GM21786 (cell line): Measurements from ENCODE around the gene SPATA21.
"Not testable (repeated sequence)": the region's sequence is repeated elsewhere in the genome, so short reads cannot be mapped to it uniquely, and the experiment has no call there.

ENCODE experiments used
- ATAC-seq: cut with Tn5 transposase; IDR thresholded peaks from one replicate; pipeline ENCODE4 v1.9.1; 2021; ENCODE audit not compliant: unreplicated experiment

The SPATA21 gene

GRCh38 chr1:16385659-16386453 lies 51.4 kb downstream of the SPATA21 start:
- no peak for ATAC-seq

- no peak for ATAC-seq
Observed at GRCh38 chr1:16383888-16384287, 53.3 kb downstream of the SPATA21 start.

GRCh38 chr1:16380868-16381267 lies 56.4 kb downstream of the SPATA21 start:
- ATAC-seq = no peak

- ATAC-seq = no peak
Observed at GRCh38 chr1:16378443-16378842, 58.8 kb downstream of the SPATA21 start.

GRCh38 chr1:16376971-16377370 lies 60.3 kb downstream of the SPATA21 start:
- ATAC-seq = no peak

- ATAC-seq = no peak
Observed at GRCh38 chr1:16375521-16376340, 61.5 kb downstream of the SPATA21 start.

GRCh38 chr1:16374266-16374665 lies 63.0 kb downstream of the SPATA21 start:
- ATAC-seq = no peak

GRCh38 chr1:16372535-16373285 lies 64.5 kb downstream of the SPATA21 start:
- no peak for ATAC-seq

GRCh38 chr1:16371725-16372124 lies 65.5 kb downstream of the SPATA21 start:
- ATAC-seq = no peak

GRCh38 chr1:16369821-16370220 lies 67.4 kb downstream of the SPATA21 start:
- ATAC-seq = no peak

GRCh38 chr1:16367968-16368890 lies 69.0 kb downstream of the SPATA21 start:
- no peak for ATAC-seq

- peak; percentile 58 for ATAC-seq
Observed at GRCh38 chr1:16367258-16367967, 69.8 kb downstream of the SPATA21 start.

- peak; percentile 76 for ATAC-seq
Observed at GRCh38 chr1:16366722-16367257, 70.4 kb downstream of the SPATA21 start, which contains the start of gene SZRD1. TSS of gene SZRD1 (plus strand) at chr1:16367242. CDS start at chr1:16367258, 16 bp downstream.

- ATAC-seq = not testable (repeated sequence)
Observed at GRCh38 chr1:16365146-16365498, 72.1 kb downstream of the SPATA21 start.

GRCh38 chr1:16356867-16357266 lies 80.4 kb downstream of the SPATA21 start:
- no peak for ATAC-seq

GRCh38 chr1:16354619-16355018 lies 82.6 kb downstream of the SPATA21 start:
- ATAC-seq = no peak

GRCh38 chr1:16352842-16353535 lies 84.2 kb downstream of the SPATA21 start:
- ATAC-seq = no peak

- ATAC-seq = peak; percentile 88
Observed at GRCh38 chr1:16351994-16352841, 85.0 kb downstream of the SPATA21 start, which contains the start of gene FBXO42. TSS of gene FBXO42 (minus strand) at chr1:16352480. CDS start at chr1:16315418, 37,062 bp downstream.
